Muscle layer of duodenum (tissue), 2 donors: ENCODE data around the gene FAM234B.

Experiments
- H3K27ac ChIP-seq: one replicate; pipeline ENCODE4 v1.7.0; 2013; ENCODE audit warnings: mild to moderate bottlenecking, low read length
- H3K27me3 ChIP-seq: one replicate; pipeline ENCODE4 v1.7.0; 2013; ENCODE audit warnings: low read depth, mild to moderate bottlenecking, control low read depth, low read length
- H3K36me3 ChIP-seq, 2 donors: one replicate each; pipeline ENCODE4 v1.7.0; 2013; ENCODE audit warnings: low read length in 2 of 2, control low read depth in 1 of 2, mild to moderate bottlenecking in 1 of 2; ENCODE audit not compliant: insufficient read depth in 2 of 2, control insufficient read depth in 1 of 2
- H3K4me1 ChIP-seq, 2 donors: one replicate each; pipeline ENCODE4 v1.7.0; 2013; ENCODE audit warnings: low read length in 2 of 2, mild to moderate bottlenecking in 2 of 2, control low read depth in 1 of 2, moderate library complexity in 1 of 2; ENCODE audit not compliant: insufficient read depth in 2 of 2, control insufficient read depth in 1 of 2
- H3K4me3 ChIP-seq, 2 donors: one replicate each; pipeline ENCODE4 v1.7.0; 2013; ENCODE audit warnings: low read length in 2 of 2, low read depth in 1 of 2, mild to moderate bottlenecking in 1 of 2
- H3K9me3 ChIP-seq, 2 donors: one replicate each; pipeline ENCODE4 v1.7.0; 2013; ENCODE audit warnings: low read length in 2 of 2, control low read depth in 1 of 2, mild to moderate bottlenecking in 1 of 2; ENCODE audit not compliant: control insufficient read depth in 1 of 2
- donor health status: healthy.

The FAM234B gene

DNA sequence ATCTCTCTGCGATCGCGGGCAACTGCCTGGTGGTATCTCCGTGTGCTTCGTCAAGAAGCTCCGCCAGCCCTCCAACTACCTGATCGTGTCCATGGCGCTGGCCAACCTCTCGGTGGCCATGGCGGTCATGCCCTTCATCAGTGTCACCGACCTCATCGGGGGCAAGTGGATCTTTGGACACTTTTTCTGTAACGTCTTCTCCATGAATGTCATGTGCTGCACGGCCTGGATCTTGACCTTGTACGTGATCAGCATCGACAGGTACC lies 42.5 kb upstream of the FAM234B start:
- Histone ChIP-seq H3K27ac (no peak overlapping the region), H3K27me3 (no peaks in the 10 kb centered on the region), H3K4me3 (peak overlapping the region; percentile 77 to 87), H3K36me3 (no peaks in the 10 kb centered on the region), H3K9me3 (no peaks in the 10 kb centered on the region), H3K4me1 (peaks cover 0 to 24% of the 10 kb centered on the region in 2 donors)

DNA sequence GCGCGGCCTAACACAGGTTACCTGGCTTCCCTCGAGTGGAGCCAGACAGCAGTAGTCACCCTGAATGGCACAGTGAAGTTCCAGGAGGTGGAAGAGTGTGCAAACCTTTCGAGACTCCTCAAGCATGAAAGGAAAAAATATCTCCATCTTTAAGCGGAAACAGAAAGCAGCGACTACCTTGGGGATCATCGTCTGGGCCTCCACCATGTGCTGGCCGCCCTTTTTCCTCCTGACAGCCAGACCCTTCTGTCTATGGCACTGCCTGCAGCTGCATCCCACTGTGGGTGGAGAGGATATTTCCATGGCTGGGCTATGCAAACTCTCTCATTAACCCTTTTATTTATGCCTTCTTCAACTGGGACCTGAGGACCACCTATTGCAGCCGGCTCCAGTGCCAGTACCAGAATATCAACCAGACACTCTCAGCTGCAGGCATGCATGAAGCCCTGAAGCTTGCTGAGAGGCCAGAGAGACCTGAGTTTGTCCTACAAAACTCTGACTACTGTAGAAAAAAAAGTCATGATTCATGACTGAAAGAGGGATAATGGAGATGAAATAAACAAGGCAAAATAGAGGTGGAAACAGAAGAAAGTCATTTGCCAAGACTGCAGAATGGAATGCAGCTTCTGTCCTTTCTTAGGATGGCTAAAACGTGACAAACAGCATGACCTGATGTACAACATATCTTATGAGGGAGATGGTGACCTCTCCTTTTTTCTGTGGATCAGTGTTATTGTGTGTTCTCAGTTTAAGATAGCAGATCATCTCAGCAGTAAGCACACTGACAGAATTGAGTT lies 41.7 kb upstream of the FAM234B start:
- Histone ChIP-seq H3K36me3 (no peaks in the 10 kb centered on the region), H3K9me3 (no peaks in the 10 kb centered on the region), H3K4me1 (peaks cover 0 to 21% of the 10 kb centered on the region in 2 donors), H3K27me3 (no peaks in the 10 kb centered on the region), H3K4me3 (peak overlapping the region; percentile 77 to 87), H3K27ac (no peak overlapping the region)

- H3K9me3 ChIP-seq = no peaks in the 10 kb centered on the region
- peaks cover 0 to 5% of the 10 kb centered on the region in 2 donors for H3K4me1 ChIP-seq
- no peak overlapping the region for H3K4me3 ChIP-seq
- H3K36me3 ChIP-seq = no peaks in the 10 kb centered on the region
- H3K27me3 ChIP-seq = no peaks in the 10 kb centered on the region
- no peak overlapping the region for H3K27ac ChIP-seq
Observed at GRCh38 chr12:13004361-13004760, 39.8 kb upstream of the FAM234B start.

- no peaks in the 10 kb centered on the region for H3K9me3 ChIP-seq
- H3K36me3 ChIP-seq = no peaks in the 10 kb centered on the region
- H3K27ac ChIP-seq = no peak overlapping the region
- H3K27me3 ChIP-seq = no peaks in the 10 kb centered on the region
- no peak overlapping the region for H3K4me3 ChIP-seq
- H3K4me1 ChIP-seq = no peaks in the 10 kb centered on the region
Observed at GRCh38 chr12:13004986-13005385, 39.2 kb upstream of the FAM234B start.

GRCh38 chr12:13005649-13006048 lies 38.5 kb upstream of the FAM234B start:
- H3K27ac ChIP-seq = no peak overlapping the region
- H3K27me3 ChIP-seq = no peaks in the 10 kb centered on the region
- no peaks in the 10 kb centered on the region for H3K9me3 ChIP-seq
- no peak overlapping the region for H3K4me3 ChIP-seq
- no peaks in the 10 kb centered on the region for H3K36me3 ChIP-seq
- H3K4me1 ChIP-seq = no peaks in the 10 kb centered on the region

GRCh38 chr12:13007496-13008233 lies 36.5 kb upstream of the FAM234B start:
- Histone ChIP-seq H3K27me3 (no peaks in the 10 kb centered on the region), H3K4me1 (no peaks in the 10 kb centered on the region), H3K36me3 (no peaks in the 10 kb centered on the region), H3K9me3 (no peaks in the 10 kb centered on the region), H3K4me3 (no peak overlapping the region), H3K27ac (no peak overlapping the region)

GRCh38 chr12:13008741-13009380 lies 35.3 kb upstream of the FAM234B start:
- no peaks in the 10 kb centered on the region for H3K4me1 ChIP-seq
- no peaks in the 10 kb centered on the region for H3K9me3 ChIP-seq
- no peak overlapping the region for H3K27ac ChIP-seq
- H3K4me3 ChIP-seq = no peak overlapping the region
- H3K36me3 ChIP-seq = no peaks in the 10 kb centered on the region
- H3K27me3 ChIP-seq = no peaks in the 10 kb centered on the region

GRCh38 chr12:13011098-13011497 lies 33.1 kb upstream of the FAM234B start:
- Histone ChIP-seq H3K9me3 (no peaks in the 10 kb centered on the region), H3K27me3 (no peaks in the 10 kb centered on the region), H3K27ac (no peak overlapping the region), H3K4me1 (no peaks in the 10 kb centered on the region), H3K4me3 (no peak overlapping the region), H3K36me3 (no peaks in the 10 kb centered on the region)

- Histone ChIP-seq H3K27me3 (no peaks in the 10 kb centered on the region), H3K4me3 (no peak overlapping the region), H3K36me3 (no peaks in the 10 kb centered on the region), H3K4me1 (no peaks in the 10 kb centered on the region), H3K9me3 (no peaks in the 10 kb centered on the region), H3K27ac (no peak overlapping the region)
Observed at GRCh38 chr12:13022851-13023271, 21.3 kb upstream of the FAM234B start.

GRCh38 chr12:13023811-13024530 lies 20.2 kb upstream of the FAM234B start:
- no peaks in the 10 kb centered on the region for H3K36me3 ChIP-seq
- H3K9me3 ChIP-seq = no peaks in the 10 kb centered on the region
- H3K4me3 ChIP-seq = no peak overlapping the region
- H3K27me3 ChIP-seq = no peaks in the 10 kb centered on the region
- no peak overlapping the region for H3K27ac ChIP-seq
- no peaks in the 10 kb centered on the region for H3K4me1 ChIP-seq

DNA sequence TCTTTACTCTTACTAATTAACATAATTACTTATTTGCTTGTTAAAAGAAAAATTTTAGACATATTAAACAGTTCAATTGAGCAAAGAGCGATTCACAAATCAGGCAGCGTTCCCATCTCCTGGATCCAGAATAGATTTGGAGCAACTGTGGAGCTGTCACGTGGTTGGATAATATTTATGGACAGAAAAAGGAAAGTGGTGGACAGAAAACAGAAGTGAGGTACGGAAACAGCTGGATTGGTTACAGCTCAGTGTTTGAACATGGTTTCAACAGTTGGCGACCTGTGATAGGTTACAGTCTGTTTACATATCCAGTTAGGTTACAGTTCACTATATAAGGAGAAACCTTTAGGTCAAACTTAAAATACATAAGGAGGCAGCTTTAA lies 19.7 kb upstream of the FAM234B start:
- no peaks in the 10 kb centered on the region for H3K4me1 ChIP-seq
- H3K27me3 ChIP-seq = no peaks in the 10 kb centered on the region
- no peaks in the 10 kb centered on the region for H3K36me3 ChIP-seq
- H3K9me3 ChIP-seq = no peaks in the 10 kb centered on the region
- H3K27ac ChIP-seq = no peak overlapping the region
- H3K4me3 ChIP-seq = no peak overlapping the region
